MCF 10A (cell line): Measurements from ENCODE around the gene CENPT. TPM values are rescaled to one million over a fixed set of nuclear protein-coding genes. Genes with fewer than 3 reads are reported as not detected.

Source experiments
- BruUV-seq: library from RNA; stranded (reverse); fragments of 400-500 nt; replicated peaks from 2 replicates; lab custom pipeline; 2021; lab: Mats Ljungman, UMichigan
- CTCF ChIA-PET: fragments of 300-600 bp; sonication (Branson Sonifier 250); formaldehyde crosslinking; extraction: SDS; loops from one replicate; lab custom pipeline; 2021; ENCODE audit warnings: antibody characterized with exemption, inconsistent platforms; lab: Yijun Ruan, JAX
- POLR2A ChIA-PET: fragments of 300-600, 350-650 bp; sonication (Branson Sonifier 250); formaldehyde crosslinking; extraction: SDS; loops from one replicate; lab custom pipeline; 2020; ENCODE audit warnings: antibody characterized with exemption, inconsistent platforms; lab: Yijun Ruan, JAX
- DNase-seq: peaks from one replicate; pipeline ENCODE4 v3.0.0-alpha.2; 2018; ENCODE audit not compliant: unreplicated experiment
- H3K27ac Mint-ChIP-seq: one replicate; pipeline ENCODE4 v1.8.0; 2022; ENCODE audit warnings: mild to moderate bottlenecking, low read depth, mixed read lengths; ENCODE audit not compliant: unreplicated experiment
- H3K27me3 Mint-ChIP-seq: one replicate; pipeline ENCODE4 v1.8.0; 2022; ENCODE audit warnings: mixed read lengths; ENCODE audit not compliant: insufficient read depth, unreplicated experiment
- H3K36me3 Mint-ChIP-seq: one replicate; pipeline ENCODE4 v1.8.0; 2022; ENCODE audit warnings: mild to moderate bottlenecking, moderate library complexity, mixed read lengths; ENCODE audit not compliant: insufficient read depth, unreplicated experiment
- H3K4me1 Mint-ChIP-seq: one replicate; pipeline ENCODE4 v1.8.0; 2022; ENCODE audit warnings: mixed read lengths; ENCODE audit not compliant: insufficient read depth, unreplicated experiment
- H3K4me3 Mint-ChIP-seq: one replicate; pipeline ENCODE4 v1.8.0; 2022; ENCODE audit warnings: mild to moderate bottlenecking, moderate library complexity, mixed read lengths; ENCODE audit not compliant: unreplicated experiment
- H3K9me3 Mint-ChIP-seq: one replicate; pipeline ENCODE4 v1.8.0; 2022; ENCODE audit warnings: mixed read lengths; ENCODE audit not compliant: unreplicated experiment
- CTCF ChIP-seq: fragments of 200-600 bp; IDR thresholded peaks from one replicate; pipeline ENCODE4 v1.8.0; 2022; ENCODE audit warnings: antibody characterized with exemption, mild to moderate bottlenecking; ENCODE audit not compliant: unreplicated experiment
- intact Hi-C: fragments of 100-400 bp; cut with micrococcal nuclease; formaldehyde crosslinking; loops from 2 replicates; pipeline ENCODE4 v1.14.1; 2022
- total RNA-seq: library from RNA; stranded (reverse); gene quantifications from 2 replicates; pipeline ENCODE4 v1.2.3, GENCODE V29; 2022

CENPT gene
- total RNA-seq, 1 experiment from 2014 or later = 30.9 TPM

- Mint-ChIP-seq H3K4me1 (peaks cover 33% of the 10 kb centered on the region), H3K27me3 (no peaks in the 10 kb centered on the region), H3K4me3 (peak overlapping the region; percentile 11), H3K9me3 (no peaks in the 10 kb centered on the region), H3K36me3 (peaks cover 62% of the 10 kb centered on the region), H3K27ac (peak overlapping the region; percentile 96)
- no peak for TF ChIP-seq CTCF
- CTCF ChIA-PET = interaction anchor here (0.6 to 7.5 kb wide), 17 partner anchors 10 to 372 kb away, joined by 3 to 54 read pairs (median 3); partner anchors contain the start of genes NRN1L, NUTF2, RIPOR1 and TSNAXIP1
- POLR2A ChIA-PET = interaction anchor here (0.6 to 9.4 kb wide), 13 partner anchors 8 to 229 kb away, joined by 3 to 141 read pairs (median 6); partner anchors contain the start of genes CENPT, DDX28, DUS2 and EDC4
- peak; percentile 60 for DNase-seq
- intact Hi-C loops = no loop called here
- BruUV-seq = no TSS peak
Observed at GRCh38 chr16:67862623-67863583, 15.4 kb upstream of the CENPT start.

- CTCF ChIA-PET = interaction anchor here (0.6 to 7.5 kb wide), 8 partner anchors 16 to 481 kb away, joined by 3 to 54 read pairs (median 4); partner anchors contain the start of genes NRN1L and NUTF2
- POLR2A ChIA-PET = interaction anchor here (0.9 to 9.4 kb wide), 9 partner anchors 9 to 74 kb away, joined by 3 to 141 read pairs (median 8); partner anchors contain the start of genes CENPT, EDC4, NRN1L and NUTF2
- Mint-ChIP-seq H3K36me3 (peaks cover 51% of the 10 kb centered on the region), H3K4me3 (no peak overlapping the region), H3K9me3 (no peaks in the 10 kb centered on the region), H3K4me1 (peaks cover 44% of the 10 kb centered on the region), H3K27me3 (no peaks in the 10 kb centered on the region), H3K27ac (peak overlapping the region; percentile 92)
- no TSS peak for BruUV-seq
- no peak for DNase-seq
- intact Hi-C loops = loop anchor here (2.0 kb wide), 1 partner anchor 17 kb away; no protein-coding TSS in a partner anchor
- TF ChIP-seq CTCF = no peak
Observed at GRCh38 chr16:67861877-67862276, 14.4 kb upstream of the CENPT start.

GRCh38 chr16:67860589-67861398, 13.3 kb upstream of the CENPT start:
- Mint-ChIP-seq H3K4me1 (peaks cover 45% of the 10 kb centered on the region), H3K36me3 (peaks cover 48% of the 10 kb centered on the region), H3K27ac (peak overlapping the region; percentile 92), H3K4me3 (peak overlapping the region; percentile 38), H3K27me3 (no peaks in the 10 kb centered on the region), H3K9me3 (no peaks in the 10 kb centered on the region)
- no peak for TF ChIP-seq CTCF
- CTCF ChIA-PET = interaction anchor here (0.6 to 7.5 kb wide), 7 partner anchors 8 to 188 kb away, joined by 3 to 54 read pairs (median 6); partner anchors contain the start of gene NUTF2
- DNase-seq = peak; percentile 58
- POLR2A ChIA-PET = interaction anchor here (0.6 to 9.4 kb wide), 11 partner anchors 10 to 1308 kb away, joined by 3 to 141 read pairs (median 5); partner anchors contain the start of genes CENPT, EDC4, NRN1L and NUTF2
- intact Hi-C loops = loop anchor here (2.0 kb wide), 1 partner anchor 16 kb away; no protein-coding TSS in a partner anchor
- TSS peak; percentile 36 for BruUV-seq
